ENCODE results near the gene REEP6.

DNA sequence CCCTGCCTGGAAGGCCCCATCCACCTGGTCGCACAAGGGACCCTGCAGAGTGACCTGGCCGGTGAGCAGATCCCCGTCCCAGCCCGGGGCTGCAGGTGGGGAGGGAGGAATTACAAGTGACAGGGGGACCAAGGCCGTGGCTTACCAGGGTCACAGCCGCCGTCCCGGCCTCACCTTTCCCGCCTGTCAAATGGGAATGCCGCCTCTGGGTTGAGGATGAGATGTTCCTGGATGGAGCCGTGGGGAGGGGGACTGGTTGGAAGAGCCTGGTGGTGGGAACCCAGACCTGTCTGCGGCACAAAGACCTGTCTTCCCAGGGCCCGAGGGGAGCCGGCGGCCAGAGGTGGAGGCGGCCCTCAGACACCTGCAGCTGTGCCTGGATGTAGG, 38.4 kb downstream of the REEP6 start:
- TF ChIP-seq RFX5 (IDR thresholded peaks at IDR 0.05; ENCODE audit: low read depth, low read length) (no peak), RCOR1 (IDR thresholded peaks at IDR 0.05; ENCODE audit: insufficient replicate concordance, low read length) (no peak)
